Activated CD4-positive, alpha-beta T cell treated with anti-CD3 and anti-CD28 coated beads for 24 hours (primary cell): ENCODE data around the gene BMX.

ENCODE experiments used
- DNase-seq, 2 donors: peaks; one replicate each; pipeline ENCODE4 v3.0.0-alpha.2; 2020; ENCODE audit warnings: low read depth in 2 of 2

The BMX gene

GRCh38 chrX:15507005-15507404 is 6.4 kb downstream of the BMX start:
- DNase-seq = no peak

DNA sequence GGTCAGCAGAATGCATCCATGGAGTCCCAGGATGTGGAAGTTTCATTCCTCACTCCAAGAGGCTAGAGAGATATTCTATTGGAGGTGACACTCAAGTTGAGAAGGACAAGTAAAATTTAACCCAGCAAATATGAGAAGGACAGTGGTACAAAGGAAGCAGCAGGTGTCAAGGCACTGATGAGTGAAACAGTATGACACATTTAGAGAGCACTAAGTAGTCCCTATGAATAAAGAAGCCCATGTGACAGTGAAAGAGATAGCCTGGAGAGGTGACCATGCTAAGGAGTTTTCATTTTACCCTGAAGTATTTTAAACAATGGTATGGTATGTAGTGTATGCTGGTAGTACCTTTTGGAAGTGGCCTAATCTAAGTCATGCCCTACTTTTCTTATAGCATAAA is 9.2 kb downstream of the BMX start:
- no peak for DNase-seq

DNA sequence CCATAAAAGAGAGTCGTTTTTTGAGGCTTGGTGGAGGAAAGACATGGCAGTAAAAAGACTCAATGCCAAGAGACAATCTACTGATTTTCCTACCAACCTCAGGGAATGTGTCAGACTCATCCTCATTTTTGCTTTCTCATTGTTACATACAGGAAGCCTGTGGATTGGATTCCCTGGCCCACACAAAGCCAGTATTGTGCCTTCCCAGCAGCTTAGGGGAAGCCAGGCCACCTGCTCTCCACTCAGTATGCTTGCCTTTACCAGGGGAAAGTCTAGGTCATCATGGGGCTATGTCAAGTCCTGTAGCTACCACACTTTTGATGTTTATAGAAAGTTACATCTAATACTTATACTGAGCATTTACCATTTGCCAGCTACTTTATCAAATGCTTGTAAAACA is 11.0 kb downstream of the BMX start:
- no peak for DNase-seq

- no peak for DNase-seq
Observed at GRCh38 chrX:15512401-15512965, 11.9 kb downstream of the BMX start.

- DNase-seq = no peak
Observed at GRCh38 chrX:15514279-15514678, 13.7 kb downstream of the BMX start.

GRCh38 chrX:15515931-15516330 is 15.3 kb downstream of the BMX start:
- no peak for DNase-seq

DNA sequence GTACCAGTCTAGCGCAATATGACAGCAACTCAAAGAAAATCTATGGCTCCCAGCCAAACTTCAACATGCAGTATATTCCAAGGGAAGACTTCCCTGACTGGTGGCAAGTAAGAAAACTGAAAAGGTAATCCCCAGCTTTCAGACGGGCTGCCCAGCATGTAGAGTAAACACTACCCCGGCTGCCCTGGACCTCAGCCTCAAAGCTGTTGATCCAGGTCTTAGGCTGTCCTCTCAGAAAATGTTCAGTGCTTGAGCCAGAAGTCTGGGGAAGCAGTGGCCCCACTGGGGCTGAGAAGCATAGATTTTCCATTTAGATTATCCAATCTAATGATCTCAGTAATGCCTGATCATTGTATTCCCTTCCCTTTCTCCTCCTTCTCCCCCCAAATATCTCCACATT is 21.9 kb downstream of the BMX start:
- no peak for DNase-seq

- DNase-seq = no peak
Observed at GRCh38 chrX:15523088-15523487, 22.5 kb downstream of the BMX start.

GRCh38 chrX:15524417-15524816 is 23.8 kb downstream of the BMX start:
- DNase-seq = no peak

- no peak for DNase-seq
Observed at GRCh38 chrX:15525664-15526416, 25.2 kb downstream of the BMX start.

GRCh38 chrX:15529165-15529564 is 28.6 kb downstream of the BMX start:
- DNase-seq = no peak

- no peak for DNase-seq
Observed at GRCh38 chrX:15530318-15530717, 29.7 kb downstream of the BMX start.

DNA sequence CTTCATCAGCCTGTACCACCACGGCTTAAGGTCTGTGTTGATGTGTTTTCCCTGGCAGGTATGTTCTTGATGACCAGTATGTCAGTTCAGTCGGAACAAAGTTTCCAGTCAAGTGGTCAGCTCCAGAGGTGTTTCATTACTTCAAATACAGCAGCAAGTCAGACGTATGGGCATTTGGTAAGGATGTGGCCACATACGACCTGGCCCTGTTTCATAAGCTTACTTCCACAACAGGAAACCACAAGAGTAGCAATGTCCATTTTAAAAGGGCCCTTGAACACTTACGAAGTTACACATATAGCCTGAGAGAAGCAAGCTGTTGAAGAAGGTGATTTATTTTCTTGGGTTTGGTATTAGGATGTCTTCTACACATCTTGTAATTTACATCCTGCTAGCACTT is 46.1 kb downstream of the BMX start:
- no peak for DNase-seq

DNA sequence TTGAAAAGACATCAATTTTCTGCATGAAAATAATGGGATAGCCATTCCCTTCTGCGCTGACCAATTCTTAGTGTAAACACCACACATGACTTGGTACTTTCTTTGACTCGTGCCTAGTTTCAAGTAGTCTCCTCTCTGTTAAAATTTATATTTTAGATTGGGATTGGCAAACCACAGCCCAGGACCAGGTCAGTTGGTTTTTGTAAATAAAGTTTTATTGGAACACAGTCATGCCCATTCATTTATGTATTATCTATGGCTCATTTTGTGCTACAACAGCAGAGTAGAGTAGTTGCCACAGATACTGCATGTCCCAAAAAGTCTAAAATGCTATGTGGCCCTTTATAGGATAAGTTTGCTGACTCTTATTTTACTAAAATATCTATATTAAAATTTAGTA is 46.7 kb downstream of the BMX start:
- DNase-seq = no peak

DNA sequence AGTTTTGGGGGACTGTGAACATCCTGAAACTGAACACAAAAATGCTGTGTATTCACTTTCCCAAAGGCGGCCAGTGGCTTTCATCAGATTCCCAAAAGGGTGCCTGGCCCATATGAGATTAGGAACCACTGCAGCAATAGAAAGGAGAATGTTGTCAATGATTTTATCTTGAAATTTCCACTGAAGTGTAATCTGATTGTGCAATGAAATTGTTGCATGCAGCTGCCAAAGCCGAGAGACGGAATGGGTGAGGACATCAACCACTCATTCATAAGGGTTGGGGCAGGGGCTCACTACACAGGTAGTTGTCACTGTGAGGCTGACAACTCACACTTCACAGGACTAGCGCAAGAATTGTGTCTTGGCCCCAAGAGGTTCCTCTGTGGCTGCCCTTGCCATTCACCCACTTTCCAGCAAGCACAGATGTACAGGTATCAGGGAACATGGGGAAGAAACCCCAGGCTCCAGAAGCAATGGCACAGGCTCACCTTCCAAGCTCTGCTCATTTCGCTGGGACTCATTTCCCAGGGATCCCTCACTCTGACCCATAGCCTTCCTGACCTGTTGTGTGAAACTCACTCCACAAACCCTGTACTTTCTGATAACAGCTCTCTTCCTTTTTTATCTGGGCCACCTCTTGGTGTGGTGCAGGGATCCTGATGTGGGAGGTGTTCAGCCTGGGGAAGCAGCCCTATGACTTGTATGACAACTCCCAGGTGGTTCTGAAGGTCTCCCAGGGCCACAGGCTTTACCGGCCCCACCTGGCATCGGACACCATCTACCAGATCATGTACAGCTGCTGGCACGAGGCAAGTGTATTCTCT is 48.8 kb downstream of the BMX start:
- DNase-seq = no peak

DNA sequence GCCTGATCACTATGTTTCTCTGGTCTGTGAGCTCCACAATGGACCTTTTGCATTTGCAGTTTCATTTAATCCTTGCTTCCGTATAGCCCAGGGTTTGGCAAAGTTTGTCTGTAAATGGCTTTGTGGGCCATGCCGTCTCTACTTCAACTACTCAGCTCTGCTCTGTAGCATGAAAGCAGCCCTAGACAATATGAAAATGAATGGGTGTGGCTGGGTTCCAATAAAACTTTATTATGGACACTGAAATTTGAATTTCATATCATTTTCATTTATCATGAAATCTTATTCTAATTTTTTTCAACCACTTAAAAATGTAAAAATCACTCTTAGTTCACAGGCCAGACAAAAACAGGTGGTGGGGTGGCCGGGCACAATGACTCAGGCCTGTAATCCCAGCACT is 58.6 kb downstream of the BMX start:
- DNase-seq = no peak

- DNase-seq = no peak
Observed at GRCh38 chrX:15560924-15561323, 60.3 kb downstream of the BMX start.

GRCh38 chrX:15563056-15563455 is 62.4 kb downstream of the BMX start:
- no peak for DNase-seq

- no peak for DNase-seq
Observed at GRCh38 chrX:15564981-15565579, 64.5 kb downstream of the BMX start.

DNA sequence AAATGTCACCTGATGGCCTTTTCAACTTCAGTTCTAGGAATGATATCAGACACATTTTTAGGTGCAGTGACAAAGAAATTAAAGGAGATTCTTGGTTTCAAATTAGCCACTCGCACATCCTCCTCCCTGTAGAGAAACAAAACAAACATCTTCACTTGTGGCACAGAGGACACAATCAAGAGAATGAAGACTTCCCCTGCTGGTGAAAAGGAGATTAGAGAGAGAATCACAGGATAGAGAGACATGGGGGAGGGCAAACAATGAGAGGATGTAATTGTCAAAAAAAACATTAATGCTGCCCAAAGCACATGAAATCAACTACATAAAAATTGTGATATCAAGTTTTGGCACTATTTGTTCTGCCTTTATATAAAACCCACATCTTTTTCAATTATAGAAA is 65.6 kb downstream of the BMX start:
- no peak for DNase-seq

DNA sequence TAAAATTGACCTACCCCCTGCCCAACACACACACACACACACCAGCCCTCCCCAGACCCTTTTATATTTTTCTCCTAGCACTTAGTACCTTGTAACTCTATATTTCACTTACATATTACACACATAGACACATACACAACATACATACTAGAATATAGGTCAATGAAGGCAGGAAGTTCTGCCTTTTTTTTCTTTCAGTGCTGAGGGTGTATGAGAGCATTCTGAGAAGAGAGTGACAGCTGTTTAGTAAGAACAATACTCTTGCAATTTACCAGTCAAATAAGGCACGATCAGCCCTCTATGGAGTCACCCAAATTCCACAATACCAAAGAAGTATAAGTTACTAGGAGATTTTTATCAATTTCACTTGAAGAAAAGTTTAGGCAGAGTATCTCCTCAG is 66.7 kb downstream of the BMX start:
- no peak for DNase-seq

DNA sequence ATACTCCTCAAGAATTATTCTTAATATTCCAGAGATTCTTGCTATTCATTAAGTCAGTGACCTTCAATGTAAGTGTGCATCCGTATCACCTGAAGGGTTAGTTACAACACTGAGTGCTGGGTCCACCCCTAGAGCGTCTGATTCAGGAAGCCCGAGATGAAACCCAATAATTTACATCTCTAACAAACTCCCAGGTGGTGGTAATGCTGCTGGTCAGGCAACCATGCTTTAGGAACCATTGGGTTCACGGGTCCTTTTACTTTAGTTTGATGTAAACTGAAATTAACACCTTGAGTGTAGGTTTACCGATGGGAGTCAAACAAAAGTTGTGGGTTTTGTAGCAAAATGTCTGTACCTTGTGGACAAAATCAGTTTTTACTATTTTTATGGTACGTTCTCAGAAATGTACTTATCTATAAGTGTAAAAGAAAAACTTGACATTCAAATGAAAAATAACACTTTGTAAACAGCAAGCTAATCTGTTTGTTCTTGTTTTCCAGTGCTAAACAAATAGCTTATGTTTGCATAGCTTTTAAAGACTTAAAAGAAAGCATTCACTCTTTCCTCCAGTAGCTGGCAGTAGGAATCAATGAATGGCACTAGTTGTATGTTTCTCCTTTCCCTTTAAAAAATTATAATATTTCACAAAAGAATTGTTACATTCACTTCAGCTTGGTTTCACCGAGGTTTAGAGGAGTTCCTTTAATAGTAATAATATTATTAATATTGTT is 67.4 kb downstream of the BMX start:
- DNase-seq = no peak
